ENCODE results near the gene IL7R. TPM values are rescaled to one million over a fixed set of nuclear protein-coding genes. Genes with fewer than 3 reads are reported as not detected.

IL7R gene
- total and polyA plus RNA-seq, 10 of the 15 experiments (the other 5 are each of a cell fraction or from before 2014, with no cell fraction given) = 0.40 to 21.1 (median 0.85) TPM

DNA sequence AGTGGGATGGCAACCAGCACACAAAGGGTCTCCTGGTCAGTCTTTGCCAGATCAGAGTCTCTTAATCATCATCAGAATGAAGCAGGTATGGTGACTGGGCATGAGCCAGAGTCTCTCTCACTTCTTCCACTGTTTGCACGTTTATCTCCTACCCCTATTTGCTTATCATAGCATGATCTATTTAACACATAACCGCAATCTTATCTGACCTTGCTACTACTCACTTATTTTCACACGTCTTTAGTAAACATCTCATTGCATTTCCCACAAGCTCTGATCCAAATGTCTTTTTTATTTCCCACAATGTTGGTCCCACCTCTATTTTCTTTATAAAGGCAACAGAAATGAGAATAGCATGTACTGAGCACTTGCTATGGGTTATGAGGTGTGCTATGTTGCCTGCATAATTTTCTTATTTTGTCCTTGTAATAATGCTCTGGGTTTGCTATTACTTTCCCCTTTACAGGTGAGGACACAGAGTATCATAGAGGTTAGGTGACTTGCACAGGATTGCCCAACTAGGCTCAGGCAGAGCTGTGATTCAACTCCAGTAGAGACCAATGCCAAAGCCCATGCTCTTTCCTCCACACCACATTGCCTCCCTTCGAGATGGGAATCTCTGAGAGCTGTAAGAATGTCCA is 39.7 kb upstream of the IL7R start (continued):
- TF ChIP-seq, protein P1, sequence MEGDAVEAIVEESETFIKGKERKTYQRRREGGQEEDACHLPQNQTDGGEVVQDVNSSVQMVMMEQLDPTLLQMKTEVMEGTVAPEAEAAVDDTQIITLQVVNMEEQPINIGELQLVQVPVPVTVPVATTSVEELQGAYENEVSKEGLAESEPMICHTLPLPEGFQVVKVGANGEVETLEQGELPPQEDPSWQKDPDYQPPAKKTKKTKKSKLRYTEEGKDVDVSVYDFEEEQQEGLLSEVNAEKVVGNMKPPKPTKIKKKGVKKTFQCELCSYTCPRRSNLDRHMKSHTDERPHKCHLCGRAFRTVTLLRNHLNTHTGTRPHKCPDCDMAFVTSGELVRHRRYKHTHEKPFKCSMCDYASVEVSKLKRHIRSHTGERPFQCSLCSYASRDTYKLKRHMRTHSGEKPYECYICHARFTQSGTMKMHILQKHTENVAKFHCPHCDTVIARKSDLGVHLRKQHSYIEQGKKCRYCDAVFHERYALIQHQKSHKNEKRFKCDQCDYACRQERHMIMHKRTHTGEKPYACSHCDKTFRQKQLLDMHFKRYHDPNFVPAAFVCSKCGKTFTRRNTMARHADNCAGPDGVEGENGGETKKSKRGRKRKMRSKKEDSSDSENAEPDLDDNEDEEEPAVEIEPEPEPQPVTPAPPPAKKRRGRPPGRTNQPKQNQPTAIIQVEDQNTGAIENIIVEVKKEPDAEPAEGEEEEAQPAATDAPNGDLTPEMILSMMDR (IDR thresholded peaks at IDR 0.05 in 2 of 3, conservative IDR thresholded peaks at IDR 0.05 in 1 of 3; ENCODE audit: control insufficient read depth in 2 of 3, extremely low read depth in 1 of 3, insufficient read depth in 1 of 3, low read depth in 3 of 3, low read length in 3 of 3) = no peak
- TF ChIP-seq RAD21 (IDR thresholded peaks at IDR 0.05; ENCODE audit: insufficient read depth, low read depth, low read length) (no peak), NFIC (IDR thresholded peaks at IDR 0.05; ENCODE audit: low read depth, low read length) (no peak), BACH1 (IDR thresholded peaks at IDR 0.05; ENCODE audit: borderline replicate concordance) (no peak)

GRCh38 chr5:35819026-35819425 is 37.7 kb upstream of the IL7R start:
- ChIA-PET SMC1A (ENCODE audit: uncharacterized antibody, unreplicated experiment) (interaction anchor here (1.1 to 5.9 kb wide), 5 partner anchors 14 to 85 kb away, joined by 3 to 29 read pairs (median 4); no protein-coding TSS in a partner anchor), RAD21 (ENCODE audit: unreplicated experiment) (interaction anchor here (1.4 to 1.7 kb wide), 2 partner anchors 42 to 107 kb away, joined by 3 to 4 read pairs; no protein-coding TSS in a partner anchor), POLR2A (no interaction called here), CTCF (interaction anchor here (0.6 to 1.5 kb wide), 5 partner anchors 10 to 96 kb away, joined by 3 to 4 read pairs (median 3); no protein-coding TSS in a partner anchor)
- FAIRE-seq = no peak
- ATAC-seq = no peak
- intact Hi-C loops (cut with micrococcal nuclease; ENCODE audit: unreplicated experiment) (no loop called here), in situ Hi-C loops (cut with MboI) (no loop called here)
- H3K4me2 ChIP-seq (ENCODE audit: control insufficient read depth, insufficient read depth) = no peak overlapping the region
- no TSS peak for BruUV-seq (replicated peaks)
- H3K27ac ChIP-seq (ENCODE audit: control insufficient read depth, insufficient read depth) = no peak overlapping the region
- H3K36me3 ChIP-seq (ENCODE audit: control insufficient read depth in 2 of 2, insufficient read depth in 2 of 2, low read length in 1 of 2) = no peaks in the 10 kb centered on the region
- no peak overlapping the region for H3K9ac ChIP-seq (ENCODE audit: control insufficient read depth, insufficient read depth, low read length)
- H3K9me3 ChIP-seq (replicated peaks; ENCODE audit: control insufficient read depth, insufficient read depth, low read length) = no peaks in the 10 kb centered on the region
- no peak overlapping the region for H3K4me3 ChIP-seq
- H3K79me2 ChIP-seq (ENCODE audit: control insufficient read depth, insufficient read depth, low read length) = no peaks in the 10 kb centered on the region
- 71% methylated on average over 2 of the region's 2 CpGs for WGBS (ENCODE audit: insufficient coverage, insufficient replicate concordance, low lambda C conversion rate, missing lambda C conversion rate)
- no peaks in the 10 kb centered on the region for H4K20me1 ChIP-seq (ENCODE audit: control insufficient read depth, insufficient read depth)
- H2AFZ ChIP-seq (ENCODE audit: control insufficient read depth, low read depth, low read length) = no peak overlapping the region
- no peaks in the 10 kb centered on the region for H3K4me1 ChIP-seq (ENCODE audit: control insufficient read depth, insufficient read depth, low read length)
- DNase-seq (ENCODE audit: low read depth, low spot score) = no peak
- no peaks in the 10 kb centered on the region for H3K27me3 ChIP-seq (replicated peaks in 1 of 2; ENCODE audit: control insufficient read depth in 2 of 2, insufficient read depth in 2 of 2, low read length in 1 of 2)
- TF ChIP-seq NFIC (IDR thresholded peaks at IDR 0.05; ENCODE audit: low read depth, low read length) = no peak
- no peak for TF ChIP-seq IKZF2 (IDR thresholded peaks at IDR 0.05)
- no peak for TF ChIP-seq HDAC2 (IDR thresholded peaks at IDR 0.05)
- no peak for TF ChIP-seq ZSCAN29 (IDR thresholded peaks at IDR 0.05)
- TF ChIP-seq RELA (IDR thresholded peaks at IDR 0.05; ENCODE audit: borderline replicate concordance, partially characterized antibody) = no peak
- TF ChIP-seq NFXL1 (IDR thresholded peaks at IDR 0.05; ENCODE audit: borderline replicate concordance) = no peak
- TF ChIP-seq CBX5 (IDR thresholded peaks at IDR 0.05; ENCODE audit: low read depth) = no peak
- no peak for TF ChIP-seq CBX3 (IDR thresholded peaks at IDR 0.05; ENCODE audit: borderline replicate concordance, low read depth)
- TF ChIP-seq NBN (IDR thresholded peaks at IDR 0.05) = no peak
- no peak for TF ChIP-seq SRF (IDR thresholded peaks at IDR 0.05; ENCODE audit: low read depth in 2 of 2, low read length in 2 of 2)
- no peak for TF ChIP-seq ASH2L (IDR thresholded peaks at IDR 0.05; ENCODE audit: borderline replicate concordance, low read depth)

Data from GM12878 (cell line).